ENCODE data around the gene ATXN7. TPM values are rescaled to one million over a fixed set of nuclear protein-coding genes. Genes with fewer than 3 reads are reported as not detected.

Gene ATXN7
- total RNA-seq, 4 donors from 2014 or later: 22.2 to 42.8 (median 35.0) TPM

- TF ChIP-seq CTCF (IDR thresholded peaks at IDR 0.05; ENCODE audit: low read depth): no peak
Measured at GRCh38 chr3:63949005-63949404, 85.3 kb downstream of the ATXN7 start.

GRCh38 chr3:63950698-63951097 lies 87.0 kb downstream of the ATXN7 start:
- TF ChIP-seq CTCF (IDR thresholded peaks at IDR 0.05; ENCODE audit: low read depth): no peak

GRCh38 chr3:63951492-63952247 lies 88.0 kb downstream of the ATXN7 start:
- TF ChIP-seq CTCF (IDR thresholded peaks at IDR 0.05; ENCODE audit: low read depth): no peak

GRCh38 chr3:63952248-63952594 lies 88.6 kb downstream of the ATXN7 start:
- TF ChIP-seq CTCF (IDR thresholded peaks at IDR 0.05; ENCODE audit: low read depth): no peak

GRCh38 chr3:63954182-63954581 lies 90.5 kb downstream of the ATXN7 start:
- TF ChIP-seq CTCF (IDR thresholded peaks at IDR 0.05; ENCODE audit: low read depth): no peak

- no peak for TF ChIP-seq CTCF (IDR thresholded peaks at IDR 0.05; ENCODE audit: low read depth)
Measured at GRCh38 chr3:63955036-63955650, 91.5 kb downstream of the ATXN7 start.

- no peak for TF ChIP-seq CTCF (IDR thresholded peaks at IDR 0.05; ENCODE audit: low read depth)
Measured at GRCh38 chr3:63955830-63956545, 92.3 kb downstream of the ATXN7 start.
